Germinal center (tissue), 1 donor: Measurements from ENCODE around the gene LNX1.

ENCODE experiments used
- DNase-seq: peaks from one replicate; pipeline ENCODE4 v3.0.0; 2012; ENCODE audit warnings: mixed read lengths, low spot score

LNX1 gene

DNA sequence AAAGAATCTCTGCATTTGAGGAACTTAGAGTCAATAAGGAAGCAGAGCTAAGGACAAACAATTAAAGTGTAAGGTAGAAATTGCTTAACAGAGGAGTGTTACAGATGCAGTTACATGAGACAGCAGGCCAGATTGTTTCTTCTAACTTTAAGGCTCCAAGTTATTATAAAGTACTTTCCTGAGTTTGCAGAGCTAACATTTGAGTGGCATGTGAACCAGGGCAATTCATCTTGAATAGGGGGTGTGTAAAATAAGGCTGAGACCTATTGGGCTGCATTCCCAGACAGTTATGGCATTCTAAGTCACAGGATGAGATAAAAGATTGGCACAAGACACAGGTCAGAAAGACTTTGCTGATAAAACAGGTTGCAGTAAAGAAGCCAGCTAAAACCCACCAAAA lies 7.6 kb upstream of the LNX1 start:
- no peak for DNase-seq

DNA sequence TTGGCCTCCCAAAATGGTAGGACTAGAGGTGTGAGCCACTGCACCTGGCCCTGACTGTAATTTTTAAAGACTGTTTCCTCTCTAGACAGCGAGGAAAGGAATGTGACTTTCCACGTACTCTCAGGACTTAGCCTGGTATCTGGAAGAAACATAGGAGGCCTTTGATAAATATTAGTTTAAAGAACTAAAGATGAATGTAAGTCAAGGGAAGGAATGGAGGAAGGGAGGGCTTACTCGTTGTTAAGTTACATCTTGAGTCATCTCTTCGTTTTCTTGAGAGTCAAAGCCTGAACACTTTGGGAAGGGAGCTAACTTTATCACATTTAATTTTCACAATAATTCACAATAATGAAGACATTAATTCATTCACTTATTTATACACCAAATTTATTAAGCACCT lies 7.2 kb upstream of the LNX1 start:
- DNase-seq: no peak

DNA sequence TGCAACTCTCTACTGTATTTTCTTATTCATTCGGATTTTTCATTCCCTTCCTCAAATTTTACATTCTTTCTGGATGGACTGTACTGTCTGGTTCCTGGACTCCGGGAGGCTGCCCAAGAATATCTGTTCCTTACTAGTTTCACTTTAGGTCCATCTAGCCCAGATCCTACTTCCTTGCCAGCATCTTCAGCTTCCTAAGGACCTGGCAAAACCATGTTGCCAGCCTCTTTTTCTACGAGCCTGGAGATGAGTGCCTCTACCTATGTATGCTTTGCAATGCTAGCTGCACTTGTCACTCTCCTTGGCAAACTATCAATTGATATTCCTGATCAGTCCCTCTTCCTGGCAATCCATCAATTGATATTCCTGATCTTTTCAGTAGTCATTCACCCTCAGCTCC lies 5.6 kb upstream of the LNX1 start:
- no peak for DNase-seq

DNA sequence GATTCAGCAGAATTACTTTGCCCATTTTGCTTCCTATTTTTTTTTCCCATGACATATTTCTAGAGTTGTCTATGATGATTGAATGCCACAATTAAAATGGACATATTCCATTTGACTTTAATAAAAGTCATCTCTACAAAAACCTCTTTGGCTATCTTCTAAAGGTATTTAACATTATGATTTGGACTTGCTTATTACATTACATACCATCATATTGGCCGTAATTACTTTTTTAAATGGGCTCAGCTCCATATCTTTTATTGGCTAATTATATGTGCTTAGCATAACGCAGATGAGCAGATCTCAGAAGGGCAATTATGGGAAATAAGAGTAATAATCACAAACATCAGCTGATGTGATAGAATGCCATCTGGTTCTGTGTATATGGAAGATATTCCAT lies 4.5 kb upstream of the LNX1 start:
- no peak for DNase-seq

DNA sequence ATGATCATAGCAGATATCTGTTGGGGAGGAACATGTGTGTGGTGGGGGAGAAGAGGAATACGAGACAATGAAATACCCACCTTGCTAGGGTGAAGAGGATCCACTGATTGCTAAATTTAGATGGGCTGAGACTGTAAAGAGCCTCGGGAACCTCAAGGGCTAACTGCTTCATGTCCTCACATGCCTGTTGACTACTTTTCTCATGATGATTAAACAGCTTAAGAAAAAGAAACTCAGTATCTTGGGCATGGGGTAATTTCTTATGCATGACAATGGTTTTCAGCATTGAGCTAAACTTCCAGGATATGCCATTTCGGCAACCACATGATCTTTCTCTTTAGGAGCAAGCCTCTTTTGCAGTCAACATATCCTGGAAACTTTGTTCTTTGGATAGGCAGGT lies 3.9 kb upstream of the LNX1 start:
- DNase-seq: no peak

DNA sequence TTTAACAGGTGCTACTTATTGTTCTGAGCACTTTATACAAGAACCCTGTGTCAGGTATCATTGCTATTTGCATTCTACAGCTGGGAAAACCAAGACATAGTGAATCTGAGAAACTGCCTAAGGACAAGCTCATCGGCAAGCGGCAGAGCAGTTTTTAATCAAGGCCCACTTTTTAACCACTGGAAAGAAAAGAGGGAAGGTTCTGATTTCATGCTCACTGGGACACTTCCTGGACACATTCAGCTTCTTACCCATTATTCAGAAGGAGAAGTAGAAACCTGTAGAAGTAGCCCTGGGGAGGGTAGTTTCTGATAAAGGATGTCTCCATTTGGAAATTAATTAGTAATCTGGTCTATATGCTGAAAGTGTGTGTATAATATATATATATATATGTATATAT lies 2.5 kb upstream of the LNX1 start:
- DNase-seq: no peak

DNA sequence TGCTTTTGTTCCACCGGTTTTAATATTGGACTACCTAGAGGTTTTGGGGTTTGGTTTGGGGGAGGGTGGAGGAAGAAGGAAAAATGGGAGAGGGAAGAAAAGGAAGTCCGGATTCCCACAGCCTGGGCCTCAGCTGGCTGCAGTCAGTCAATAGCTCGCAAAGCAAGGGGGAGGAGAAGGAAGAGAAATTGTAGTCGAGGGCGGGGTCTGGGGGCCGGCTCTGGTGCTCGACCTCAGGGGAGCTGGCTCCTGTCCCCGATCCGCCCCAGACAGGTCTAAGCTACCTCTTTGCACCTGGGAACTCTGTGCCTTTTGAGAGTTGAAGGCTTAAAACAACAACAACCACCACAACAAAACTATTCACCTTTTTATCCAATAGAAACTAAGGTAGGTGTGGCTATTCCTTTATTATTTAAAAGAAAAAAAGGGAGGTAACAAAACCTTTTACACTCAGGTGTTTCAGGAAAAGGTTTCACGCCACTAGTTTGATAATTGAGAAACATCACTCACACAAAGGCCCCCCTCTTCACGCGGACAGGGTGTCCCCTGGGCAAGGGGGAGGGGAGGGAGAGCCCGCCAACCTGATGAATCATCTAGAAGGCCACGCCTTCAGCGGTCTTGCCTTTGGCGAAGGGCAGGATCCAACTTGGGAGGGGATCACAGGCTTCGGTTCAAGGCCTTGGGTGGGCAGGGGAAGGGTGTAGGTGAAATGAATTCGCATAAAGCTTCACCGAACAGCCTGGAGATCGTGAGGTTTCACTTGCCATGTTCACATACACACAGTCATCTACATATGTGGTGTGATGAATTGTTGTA lies 1.6 kb upstream of the LNX1 start:
- DNase-seq: no peak

DNA sequence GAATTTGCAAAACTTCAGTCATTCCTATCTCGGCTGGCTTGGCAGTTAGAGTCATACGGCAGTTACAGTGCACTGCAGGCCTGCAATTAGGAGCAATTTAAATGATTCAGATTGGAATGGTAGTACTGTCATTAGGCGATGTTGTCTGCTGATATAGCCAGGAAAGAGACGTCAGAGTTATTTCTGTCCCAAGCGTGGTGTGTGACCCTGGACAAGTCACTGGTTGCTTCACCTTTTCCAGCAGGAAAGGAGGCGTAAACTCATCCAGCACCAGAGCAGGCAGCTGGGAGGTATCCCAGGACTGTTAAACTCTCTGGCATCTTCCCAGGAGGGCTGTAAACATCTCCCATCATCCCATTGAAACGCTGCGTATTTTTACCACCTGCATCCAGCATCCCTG lies 836 bp upstream of the LNX1 start:
- no peak for DNase-seq

DNA sequence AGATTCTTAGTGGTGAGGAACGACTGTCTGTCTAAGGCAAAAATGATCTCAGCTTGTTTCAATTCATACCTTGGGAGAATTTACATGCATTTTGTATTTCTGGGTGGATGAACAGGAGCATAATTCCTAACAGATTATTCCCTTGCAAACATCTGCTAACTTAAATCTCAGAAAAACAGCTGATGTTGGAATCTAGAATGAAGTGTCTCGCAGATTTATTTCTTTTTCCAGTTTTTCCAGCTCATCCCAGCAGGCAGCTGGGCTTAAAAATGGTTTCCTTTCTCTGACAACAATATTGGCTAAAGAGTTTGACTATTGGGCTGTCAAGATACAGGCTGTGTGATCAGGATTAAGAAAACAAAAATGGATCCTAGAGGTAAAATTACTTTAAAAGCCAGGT lies 1.1 kb downstream of the LNX1 start:
- DNase-seq: no peak

DNA sequence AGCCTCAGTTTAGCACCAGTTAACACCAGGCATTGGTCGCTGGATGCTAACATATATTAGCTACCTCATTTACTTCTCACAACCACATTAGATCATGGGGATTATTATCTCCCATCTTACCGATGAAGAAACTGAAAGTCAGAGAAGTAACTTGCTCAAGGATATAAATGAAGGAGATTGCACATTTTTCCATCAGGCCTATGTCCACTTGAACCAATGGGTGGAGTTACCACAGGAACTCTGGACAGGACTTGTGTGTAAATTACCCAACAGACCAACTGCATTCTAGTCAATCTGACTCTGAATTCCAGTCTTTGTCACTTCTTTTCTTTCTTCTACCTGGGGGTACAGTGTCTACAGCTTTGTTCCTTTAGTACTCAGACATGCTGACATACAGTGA lies 1.8 kb downstream of the LNX1 start:
- DNase-seq: no peak

DNA sequence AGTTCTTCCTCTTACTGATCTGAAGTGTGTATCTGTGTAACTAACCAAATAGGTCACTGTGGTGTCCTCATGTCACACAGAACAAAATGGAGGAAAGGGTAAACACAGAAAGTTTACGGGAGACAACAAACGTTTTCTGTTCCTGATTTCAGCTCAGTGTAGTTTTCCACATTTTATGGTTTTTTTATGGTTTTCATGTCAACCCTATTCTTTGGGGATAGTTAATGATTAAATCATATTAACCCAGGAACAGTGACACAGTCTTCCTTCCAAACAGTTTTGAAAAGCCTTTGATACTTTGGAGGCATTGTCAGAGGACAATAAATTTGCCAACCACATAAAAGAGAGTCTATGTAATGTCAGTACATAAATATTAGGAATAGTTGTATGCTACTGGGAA lies 4.2 kb downstream of the LNX1 start:
- no peak for DNase-seq

DNA sequence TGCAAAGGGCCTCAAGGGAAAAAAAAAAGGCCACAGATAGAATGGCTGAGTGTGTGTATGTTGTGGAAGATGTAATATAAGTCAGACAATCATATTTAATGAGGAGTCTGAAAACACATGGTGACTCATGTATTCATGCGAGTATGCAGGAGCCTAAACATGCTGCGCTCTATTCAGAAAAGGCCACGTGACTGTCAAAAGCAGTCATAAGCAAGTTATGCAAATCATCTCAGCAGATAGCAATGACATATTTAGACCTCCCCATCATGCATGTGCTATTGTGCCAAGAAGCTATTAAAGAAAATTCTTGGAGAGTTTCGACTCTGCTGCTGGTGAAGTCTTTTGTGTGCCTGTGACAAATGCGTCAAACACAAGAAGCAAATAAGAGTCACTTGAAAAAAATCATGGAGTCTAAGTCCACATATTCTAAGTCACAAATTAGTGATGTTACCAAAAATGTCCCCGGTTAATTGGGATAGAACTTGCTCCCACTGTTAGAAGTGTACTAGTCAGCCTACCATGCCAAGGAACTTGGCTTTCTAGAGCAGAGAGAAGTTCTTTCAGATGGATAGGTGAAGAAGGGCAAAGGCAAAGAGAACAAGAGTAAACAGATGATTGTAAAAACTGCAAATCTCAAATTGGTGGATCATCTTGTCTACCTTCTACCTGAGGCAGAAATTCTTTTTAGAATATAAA lies 5.0 kb downstream of the LNX1 start:
- DNase-seq: no peak

DNA sequence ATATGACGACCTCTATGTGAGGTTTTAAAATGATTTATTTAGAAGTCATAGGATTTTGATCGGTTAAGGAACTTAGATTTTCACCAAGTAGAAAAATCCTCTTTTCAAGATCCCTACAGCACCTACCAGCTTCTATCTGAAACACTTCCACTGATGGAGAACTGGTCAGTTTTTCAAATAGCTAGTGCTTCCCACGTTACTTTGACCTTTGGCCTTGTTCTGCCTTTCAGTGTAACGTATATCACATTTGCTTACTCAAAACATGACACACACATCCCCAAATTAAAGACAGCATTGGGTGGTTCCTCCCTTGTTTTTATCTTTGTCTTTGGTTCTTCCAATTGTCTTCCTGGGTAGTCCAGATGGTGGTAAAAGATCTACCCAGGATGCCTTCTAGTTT lies 6.6 kb downstream of the LNX1 start:
- no peak for DNase-seq

DNA sequence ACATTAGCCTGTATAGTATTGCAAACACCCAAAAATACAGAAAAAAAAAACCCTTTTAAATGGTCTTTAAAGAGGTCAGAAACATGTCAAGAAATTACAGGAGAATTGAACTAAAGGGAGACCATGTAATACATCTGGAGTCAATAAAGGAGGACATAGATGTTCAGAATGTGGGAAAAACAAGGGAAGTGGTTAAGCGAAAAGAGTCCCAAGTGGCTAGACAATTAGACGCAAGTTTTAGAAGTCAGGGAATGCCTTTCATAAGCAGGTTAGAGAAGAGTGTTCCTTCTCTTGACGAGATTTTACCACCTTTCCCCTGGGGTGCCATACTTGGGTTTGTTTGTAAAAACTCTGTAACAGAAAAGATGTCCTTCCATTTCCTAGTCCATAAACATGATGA lies 7.8 kb downstream of the LNX1 start:
- no peak for DNase-seq

DNA sequence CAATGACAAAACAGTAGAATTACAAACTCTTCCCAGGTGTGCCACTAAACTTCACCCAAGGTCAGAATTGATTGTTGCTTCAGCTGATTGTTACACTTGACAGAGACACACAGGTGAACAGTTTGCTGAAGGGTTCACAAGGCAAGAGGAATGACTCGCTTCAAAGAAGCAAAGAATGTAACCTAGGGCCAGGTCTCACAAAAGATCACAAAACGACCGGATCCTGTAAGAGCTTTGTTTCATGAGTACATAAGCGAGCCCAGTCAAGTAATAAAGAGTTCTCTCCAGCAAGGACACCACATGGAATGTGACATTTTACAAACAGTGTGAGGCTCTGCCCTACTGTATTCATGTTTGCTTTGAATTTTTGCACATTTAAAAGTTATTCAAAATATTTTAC lies 9.1 kb downstream of the LNX1 start:
- DNase-seq: no peak

DNA sequence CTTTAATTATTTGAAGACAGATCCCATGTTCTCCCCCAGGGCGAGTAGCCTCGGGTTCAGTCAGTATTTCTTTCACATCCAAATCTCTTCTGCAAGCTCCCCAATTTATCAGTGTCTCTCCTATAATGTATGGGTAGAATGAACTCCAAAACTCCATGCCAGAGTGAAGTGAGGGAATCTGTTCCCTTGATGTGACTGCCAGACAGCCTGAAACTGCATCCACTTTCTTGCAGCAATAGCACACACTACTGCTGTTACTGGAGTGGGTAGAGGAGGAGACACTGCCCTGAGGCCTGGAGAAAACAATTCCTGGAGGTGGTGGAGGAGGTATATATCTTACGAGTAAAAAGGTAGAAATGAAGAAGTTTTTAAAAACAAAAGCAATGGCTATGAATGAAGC lies 11.0 kb downstream of the LNX1 start:
- no peak for DNase-seq

DNA sequence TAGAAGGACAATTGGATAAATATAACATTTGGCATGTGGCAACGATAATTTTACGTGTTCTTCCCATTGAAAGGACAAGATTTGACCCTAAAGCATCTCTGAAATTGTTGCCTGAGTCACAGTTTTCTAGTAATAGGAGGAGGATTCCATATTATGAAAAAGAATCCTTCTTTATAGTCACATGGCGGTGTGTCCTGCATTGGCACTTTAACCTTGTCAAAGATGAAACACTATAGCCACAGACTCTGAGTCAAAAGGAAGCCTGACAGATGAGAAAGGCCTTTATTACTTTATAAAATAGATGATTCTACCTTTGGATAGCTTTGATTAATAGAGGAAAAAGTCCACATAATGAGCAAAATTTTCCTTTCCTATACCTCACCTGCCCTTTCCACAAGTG lies 11.5 kb downstream of the LNX1 start:
- DNase-seq: no peak

DNA sequence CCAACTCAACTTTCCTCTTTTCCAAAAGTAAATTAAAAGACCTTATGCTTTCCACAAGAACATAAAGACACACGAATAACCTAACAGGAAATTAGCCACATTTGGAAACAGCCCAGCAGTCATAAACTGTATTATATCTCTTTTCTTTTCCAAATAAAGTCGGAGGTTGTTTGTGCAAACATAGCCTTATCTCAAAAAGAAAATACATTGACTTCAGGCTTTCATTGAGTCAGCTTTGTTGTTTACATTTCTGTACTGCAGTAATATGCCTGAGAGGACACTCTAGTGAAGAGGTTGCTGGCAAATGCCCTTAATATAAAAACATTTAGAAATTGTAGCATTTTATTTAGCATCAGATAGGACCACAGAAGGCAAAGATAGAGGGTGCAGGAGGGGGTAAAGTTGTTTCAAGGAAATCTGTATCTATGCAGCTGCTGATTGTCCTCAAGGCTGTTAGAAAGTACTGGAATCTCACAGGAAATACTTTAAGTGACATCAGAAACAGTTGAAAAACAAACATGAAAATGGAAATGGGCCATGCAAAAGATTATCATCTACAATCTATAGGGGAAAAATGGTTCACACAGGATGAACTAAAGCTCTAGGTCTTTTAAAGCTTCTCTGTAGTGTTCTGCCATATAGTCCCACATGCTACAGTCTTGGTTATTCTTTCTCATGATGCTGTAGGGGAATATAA lies 14.5 kb downstream of the LNX1 start:
- no peak for DNase-seq

DNA sequence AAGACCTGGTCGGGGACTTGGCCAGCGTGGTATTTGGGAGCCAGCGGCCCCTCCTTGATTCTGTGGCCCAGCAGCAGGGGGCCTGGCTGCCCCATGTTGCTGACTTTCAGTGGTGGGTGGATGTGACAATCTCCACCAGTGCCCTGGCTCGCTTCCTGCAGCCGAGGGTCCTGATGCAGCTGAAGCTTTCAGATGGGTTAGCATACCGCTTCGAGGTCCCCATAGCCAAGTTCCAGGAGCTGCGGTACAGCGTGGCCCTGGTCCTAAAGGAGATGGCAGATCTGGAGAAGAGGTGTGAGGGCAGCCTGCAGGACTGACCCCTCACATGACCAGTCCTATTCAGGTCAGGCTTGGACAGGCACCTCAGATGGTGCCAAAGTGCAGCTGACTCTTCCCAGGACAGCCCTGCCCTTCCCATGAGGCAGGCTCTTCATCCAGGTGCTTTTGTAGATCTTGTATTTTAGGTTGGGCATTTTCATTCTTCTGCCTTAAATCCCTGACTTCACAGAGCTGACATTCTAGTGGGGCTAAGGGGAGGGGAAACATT lies 15.1 kb downstream of the LNX1 start:
- no peak for DNase-seq

DNA sequence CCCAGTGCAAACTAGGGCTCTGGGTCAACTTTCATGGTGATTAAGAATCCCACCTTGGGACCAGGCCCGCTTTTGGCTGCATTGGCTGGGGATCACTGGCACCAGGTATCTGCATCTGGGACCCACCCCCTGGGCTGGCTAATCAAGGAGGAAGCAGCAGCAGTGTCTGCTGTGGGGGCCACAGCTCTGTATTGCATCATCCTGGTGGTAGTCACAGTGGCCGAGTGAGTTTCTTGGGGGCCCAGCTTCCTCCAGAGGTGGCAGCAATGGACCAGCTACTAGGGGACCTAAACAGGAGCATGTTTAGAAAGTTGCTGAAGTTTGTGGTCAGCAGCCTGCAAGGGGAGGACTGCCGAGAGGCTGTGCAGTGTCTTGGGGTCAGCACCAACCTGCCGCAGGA lies 15.7 kb downstream of the LNX1 start:
- no peak for DNase-seq

DNA sequence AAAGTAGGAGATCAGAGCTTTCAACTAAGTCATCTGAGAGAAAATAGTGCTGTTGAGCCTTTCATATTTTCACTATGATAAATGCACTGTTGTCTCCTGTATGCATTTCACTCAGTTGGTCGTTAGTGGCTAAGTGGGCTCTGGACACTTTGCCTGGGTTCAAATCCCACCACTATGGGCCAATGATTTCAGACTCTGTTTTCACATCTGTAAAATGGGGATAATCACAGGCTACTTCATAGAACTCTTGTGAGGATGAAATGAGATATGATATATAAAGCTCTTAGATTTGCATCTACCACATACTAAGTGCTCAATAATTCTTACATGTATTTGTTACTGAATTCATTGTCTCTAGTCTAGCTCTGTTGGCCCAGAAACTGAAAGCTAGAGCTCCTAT lies 16.8 kb downstream of the LNX1 start:
- DNase-seq: no peak

DNA sequence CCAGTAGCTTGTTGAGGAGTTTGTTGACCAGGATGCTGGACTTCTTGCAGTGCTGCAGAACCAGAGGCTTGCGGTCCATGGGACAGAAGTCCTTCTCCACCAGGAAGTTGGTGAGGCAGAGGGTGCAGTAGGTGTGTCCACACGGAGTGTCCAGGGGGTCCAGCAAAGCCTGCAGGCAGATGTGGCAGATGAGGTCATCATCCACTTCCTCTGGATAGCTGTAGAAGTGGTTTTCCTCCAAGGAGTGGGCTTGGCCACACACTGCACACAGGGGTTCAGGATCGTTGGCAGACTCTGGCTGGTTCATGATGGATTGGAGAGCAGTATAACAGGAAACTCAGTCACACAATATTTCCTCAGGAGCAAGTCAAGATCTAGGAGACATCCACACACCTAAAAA lies 17.6 kb downstream of the LNX1 start:
- no peak for DNase-seq

DNA sequence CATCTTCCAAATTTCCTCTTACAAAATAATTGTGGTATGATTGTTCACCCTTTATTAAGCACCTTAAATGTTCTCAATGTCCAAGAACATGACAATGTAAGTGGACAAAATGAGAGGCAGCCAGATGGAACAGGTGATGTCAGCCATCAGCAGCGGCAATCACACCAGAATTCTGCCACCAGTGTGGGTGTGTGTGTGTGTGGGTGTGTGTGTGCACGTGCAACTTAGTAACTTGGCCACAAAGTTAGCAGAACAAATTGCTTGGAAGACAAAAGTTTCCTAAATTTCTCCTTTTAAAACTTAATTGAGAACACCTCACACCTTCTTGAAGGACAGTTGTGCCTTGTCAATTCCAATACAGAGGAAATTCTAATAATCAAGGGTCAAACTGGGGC lies 18.7 kb downstream of the LNX1 start:
- DNase-seq: no peak
